Caco-2 (cell line): ENCODE measurements around the gene KRT73. TPM values are rescaled to one million over a fixed set of nuclear protein-coding genes. Genes with fewer than 3 reads are reported as not detected.

Experiments
- BruUV-seq: library from RNA; stranded (reverse); fragments of 400-500 nt; replicated peaks from 2 replicates; lab custom pipeline; 2021; lab: Mats Ljungman, UMichigan
- CTCF ChIA-PET: fragments of 300-600 bp; sonication (Branson Sonifier 250); formaldehyde crosslinking; loops from one replicate; lab custom pipeline; 2022; ENCODE audit warnings: antibody characterized with exemption; lab: Charles Lee
- POLR2A ChIA-PET: fragments of 300-600 bp; sonication (Branson Sonifier 250); formaldehyde crosslinking; loops from one replicate; lab custom pipeline; 2022; ENCODE audit warnings: antibody characterized with exemption; lab: Charles Lee
- DNase-seq, 2 experiments: peaks; one replicate each; pipeline versions ENCODE4 v3.0.0 to v3.0.0-alpha.2; 2020 to 2022
- H3K27me3 ChIP-seq: replicated peaks from 2 replicates; pipeline ENCODE4 v1.6.0; 2011; ENCODE audit warnings: low read length; ENCODE audit not compliant: control insufficient read depth, insufficient read depth
- H3K36me3 ChIP-seq: 2 replicates; pipeline ENCODE4 v1.5.1; 2011; ENCODE audit warnings: low read length; ENCODE audit not compliant: control insufficient read depth, insufficient read depth
- H3K4me1 ChIP-seq: fragments of 250-450 bp; sonication (Bioruptor Pico); 2 replicates; pipeline ENCODE4 v1.5.1; 2020; ENCODE audit warnings: mild to moderate bottlenecking
- H3K4me3 ChIP-seq: 2 replicates; pipeline ENCODE4 v1.5.1; 2011; ENCODE audit warnings: low read depth, mild to moderate bottlenecking, control low read depth, low read length
- H3K9me3 ChIP-seq: fragments of 250-450 bp; sonication (Bioruptor Pico); 2 replicates; pipeline ENCODE4 v1.5.1; 2020; ENCODE audit warnings: mild to moderate bottlenecking, moderate library complexity
- H3K27ac Mint-ChIP-seq: one replicate; pipeline ENCODE4 v1.8.0; 2022; ENCODE audit warnings: mixed read lengths; ENCODE audit not compliant: unreplicated experiment
- H3K27me3 Mint-ChIP-seq: one replicate; pipeline ENCODE4 v1.8.0; 2022; ENCODE audit warnings: mixed read lengths; ENCODE audit not compliant: insufficient read depth, unreplicated experiment
- H3K36me3 Mint-ChIP-seq: one replicate; pipeline ENCODE4 v1.8.0; 2022; ENCODE audit warnings: mild to moderate bottlenecking, mixed read lengths; ENCODE audit not compliant: insufficient read depth, unreplicated experiment
- H3K4me1 Mint-ChIP-seq: one replicate; pipeline ENCODE4 v1.8.0; 2022; ENCODE audit warnings: low read depth, mixed read lengths; ENCODE audit not compliant: unreplicated experiment
- H3K4me3 Mint-ChIP-seq: one replicate; pipeline ENCODE4 v1.8.0; 2022; ENCODE audit warnings: mild to moderate bottlenecking, moderate library complexity, mixed read lengths; ENCODE audit not compliant: unreplicated experiment
- H3K9me3 Mint-ChIP-seq: one replicate; pipeline ENCODE4 v1.8.0; 2022; ENCODE audit warnings: mixed read lengths; ENCODE audit not compliant: unreplicated experiment
- intact Hi-C: fragments of 100-400 bp; cut with micrococcal nuclease; formaldehyde crosslinking; loops from one replicate; pipeline ENCODE4 v1.10.0; 2022; ENCODE audit not compliant: unreplicated experiment
- total RNA-seq: library from RNA; stranded (reverse); gene quantifications from 2 replicates; pipeline ENCODE4 v1.2.3, GENCODE V29; 2022
- TF ChIP-seq, protein P1 (sequence below), 2 experiments: fragments of 200-600 bp in 1 of 2; IDR thresholded peaks; 1 replicate in 1 of 2; 2 replicates in 1 of 2; pipeline versions ENCODE4 v1.5.1 to v1.8.0; 2011 to 2022; ENCODE audit warnings: antibody characterized with exemption in 1 of 2, control low read depth in 1 of 2, inconsistent platforms in 1 of 2, low read depth in 1 of 2, low read length in 1 of 2, mild to moderate bottlenecking in 1 of 2, moderate library complexity in 1 of 2; ENCODE audit not compliant: insufficient read depth in 1 of 2, severe bottlenecking in 1 of 2, unreplicated experiment in 1 of 2

The KRT73 gene
- total RNA-seq, 1 experiment from 2014 or later, result not detected

DNA sequence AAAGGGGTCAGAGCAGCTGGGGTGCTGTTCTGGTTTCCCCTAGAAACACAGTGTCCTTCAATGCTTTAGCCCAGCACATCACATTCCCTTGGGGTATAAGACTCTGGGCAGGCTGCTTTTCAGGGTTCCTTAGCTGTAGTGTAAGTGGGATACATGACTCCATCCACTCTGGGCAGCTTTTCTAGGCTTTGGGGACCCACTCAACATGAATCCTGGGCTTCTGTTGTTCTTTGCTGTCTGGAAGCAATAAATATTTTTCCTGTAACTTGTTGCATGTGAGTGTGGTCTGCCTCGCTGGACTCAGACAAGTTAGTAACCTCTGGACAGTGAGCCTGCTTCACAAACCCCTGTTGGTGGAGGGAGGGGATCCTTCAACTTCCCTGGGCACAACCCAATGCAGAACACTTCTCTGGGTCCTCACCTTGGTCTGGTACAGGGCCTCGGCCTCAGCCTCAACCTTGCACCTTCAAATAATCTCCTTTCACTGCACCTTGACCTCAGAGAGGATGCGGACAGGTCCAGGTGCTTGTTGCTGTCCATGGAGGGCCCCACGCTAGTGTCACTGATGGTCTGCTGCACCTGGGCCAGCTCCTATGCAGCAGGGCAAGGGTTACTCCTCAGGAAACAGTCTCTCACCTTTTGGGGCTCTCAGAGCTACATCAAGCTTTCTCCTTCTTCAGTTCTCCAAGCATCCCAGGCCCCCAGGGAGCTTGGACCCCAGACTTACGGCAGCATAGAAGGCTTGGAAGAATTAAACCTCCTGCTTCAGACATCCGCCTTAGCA, 13.5 kb upstream of the KRT73 start:
- no peak for DNase-seq

DNA sequence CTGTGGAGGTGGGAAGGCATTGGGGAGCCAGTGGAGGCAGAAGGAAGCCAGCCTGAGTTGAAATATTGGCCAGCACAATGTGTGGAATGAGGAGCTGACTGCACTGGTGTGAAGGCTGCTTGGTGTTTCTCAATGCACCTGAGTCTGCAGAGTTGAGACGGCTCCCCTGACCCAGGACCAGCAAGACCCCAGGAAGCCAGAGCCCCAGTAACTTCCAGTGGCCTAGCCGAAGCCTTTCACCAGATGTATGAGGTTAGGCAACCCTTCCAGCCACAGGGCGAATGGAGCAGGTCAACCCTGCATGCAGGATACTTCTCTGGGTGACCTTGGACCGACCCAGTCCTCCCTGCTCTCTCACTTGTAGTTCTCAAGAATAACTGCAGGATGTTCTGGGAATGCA, 12.9 kb upstream of the KRT73 start:
- Mint-ChIP-seq H3K4me1 (no peaks in the 10 kb centered on the region), H3K27ac (no peak overlapping the region), H3K4me3 (no peak overlapping the region), H3K36me3 (no peaks in the 10 kb centered on the region), H3K27me3 (no peaks in the 10 kb centered on the region), H3K9me3 (no peaks in the 10 kb centered on the region)
- POLR2A ChIA-PET, result no interaction called here
- H3K4me1 ChIP-seq, result no peaks in the 10 kb centered on the region
- no peaks in the 10 kb centered on the region for H3K36me3 ChIP-seq
- no peaks in the 10 kb centered on the region for H3K27me3 ChIP-seq
- no peak overlapping the region for H3K4me3 ChIP-seq
- H3K9me3 ChIP-seq, result no peaks in the 10 kb centered on the region
- TF ChIP-seq, protein P1, sequence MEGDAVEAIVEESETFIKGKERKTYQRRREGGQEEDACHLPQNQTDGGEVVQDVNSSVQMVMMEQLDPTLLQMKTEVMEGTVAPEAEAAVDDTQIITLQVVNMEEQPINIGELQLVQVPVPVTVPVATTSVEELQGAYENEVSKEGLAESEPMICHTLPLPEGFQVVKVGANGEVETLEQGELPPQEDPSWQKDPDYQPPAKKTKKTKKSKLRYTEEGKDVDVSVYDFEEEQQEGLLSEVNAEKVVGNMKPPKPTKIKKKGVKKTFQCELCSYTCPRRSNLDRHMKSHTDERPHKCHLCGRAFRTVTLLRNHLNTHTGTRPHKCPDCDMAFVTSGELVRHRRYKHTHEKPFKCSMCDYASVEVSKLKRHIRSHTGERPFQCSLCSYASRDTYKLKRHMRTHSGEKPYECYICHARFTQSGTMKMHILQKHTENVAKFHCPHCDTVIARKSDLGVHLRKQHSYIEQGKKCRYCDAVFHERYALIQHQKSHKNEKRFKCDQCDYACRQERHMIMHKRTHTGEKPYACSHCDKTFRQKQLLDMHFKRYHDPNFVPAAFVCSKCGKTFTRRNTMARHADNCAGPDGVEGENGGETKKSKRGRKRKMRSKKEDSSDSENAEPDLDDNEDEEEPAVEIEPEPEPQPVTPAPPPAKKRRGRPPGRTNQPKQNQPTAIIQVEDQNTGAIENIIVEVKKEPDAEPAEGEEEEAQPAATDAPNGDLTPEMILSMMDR (IDR thresholded peaks at IDR 0.05; ENCODE audit: insufficient read depth in 1 of 2, low read depth in 1 of 2, low read length in 1 of 2, severe bottlenecking in 1 of 2, unreplicated experiment in 1 of 2), result no peak
- no peak for DNase-seq
- CTCF ChIA-PET, result no interaction called here
- intact Hi-C loops, result no loop called here
- BruUV-seq, result no TSS peak

More for the DNA sequence above, 13.5 kb upstream of the KRT73 start:
- Histone ChIP-seq H3K36me3 (no peaks in the 10 kb centered on the region), H3K4me3 (no peak overlapping the region), H3K9me3 (no peaks in the 10 kb centered on the region), H3K4me1 (no peaks in the 10 kb centered on the region), H3K27me3 (no peaks in the 10 kb centered on the region)
- no peaks in the 10 kb centered on the region for H3K36me3 Mint-ChIP-seq
- no TSS peak for BruUV-seq
- intact Hi-C loops, result no loop called here
- ChIA-PET POLR2A (no interaction called here), CTCF (no interaction called here)
- H3K27ac Mint-ChIP-seq, result no peak overlapping the region
- H3K4me1 Mint-ChIP-seq, result no peaks in the 10 kb centered on the region
- H3K4me3 Mint-ChIP-seq, result no peak overlapping the region
- no peaks in the 10 kb centered on the region for H3K9me3 Mint-ChIP-seq
- TF ChIP-seq, protein P1 (IDR thresholded peaks at IDR 0.05; ENCODE audit: insufficient read depth in 1 of 2, low read depth in 1 of 2, low read length in 1 of 2, severe bottlenecking in 1 of 2, unreplicated experiment in 1 of 2), result no peak
- no peaks in the 10 kb centered on the region for H3K27me3 Mint-ChIP-seq

DNA sequence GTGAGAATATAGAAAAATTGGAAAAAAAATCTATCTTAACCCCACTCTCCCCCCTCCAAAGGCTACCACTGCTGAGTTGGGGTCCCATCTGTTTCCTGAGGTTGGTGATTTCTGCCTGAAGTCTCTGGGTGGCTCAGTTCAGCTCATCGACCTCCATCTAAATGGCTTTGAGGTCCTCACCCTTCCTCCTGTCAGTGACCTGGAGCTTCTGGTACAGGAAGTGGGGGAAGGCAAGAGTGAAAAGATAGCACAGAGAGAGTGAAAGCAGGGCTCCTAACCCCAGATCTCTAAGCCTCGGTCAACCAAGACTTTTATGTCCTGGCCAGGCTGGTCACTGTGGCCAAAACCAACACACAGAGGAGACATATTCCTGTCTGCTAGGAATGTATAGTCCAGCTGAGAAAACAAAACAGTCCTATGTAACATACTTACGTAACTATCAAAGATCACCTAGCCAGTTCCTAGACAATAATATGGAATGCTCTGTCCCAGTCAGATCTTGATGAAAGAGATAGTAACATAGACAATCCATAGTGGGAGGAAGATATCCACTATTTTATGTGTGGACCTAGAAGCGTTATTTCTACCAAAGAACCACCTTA, 12.3 kb upstream of the KRT73 start:
- no TSS peak for BruUV-seq
- H3K27ac Mint-ChIP-seq, result no peak overlapping the region
- no peak for DNase-seq

More for the DNA sequence above, 12.3 kb upstream of the KRT73 start:
- no peaks in the 10 kb centered on the region for H3K9me3 Mint-ChIP-seq
- Histone ChIP-seq H3K4me3 (no peak overlapping the region), H3K36me3 (no peaks in the 10 kb centered on the region), H3K9me3 (no peaks in the 10 kb centered on the region), H3K4me1 (no peaks in the 10 kb centered on the region), H3K27me3 (no peaks in the 10 kb centered on the region)
- no peak overlapping the region for H3K4me3 Mint-ChIP-seq
- intact Hi-C loops, result no loop called here
- H3K36me3 Mint-ChIP-seq, result no peaks in the 10 kb centered on the region
- CTCF ChIA-PET, result interaction anchor here (0.7 kb wide), 1 partner anchor 222 kb away, joined by 3 read pairs; no protein-coding TSS in a partner anchor
- H3K27me3 Mint-ChIP-seq, result no peaks in the 10 kb centered on the region
- no peaks in the 10 kb centered on the region for H3K4me1 Mint-ChIP-seq
- POLR2A ChIA-PET, result no interaction called here
- TF ChIP-seq, protein P1 (IDR thresholded peaks at IDR 0.05; ENCODE audit: insufficient read depth in 1 of 2, low read depth in 1 of 2, low read length in 1 of 2, severe bottlenecking in 1 of 2, unreplicated experiment in 1 of 2), result no peak
